HG02759 (cell line): ENCODE data around the gene PALLD.

Experiments
- ATAC-seq: cut with Tn5 transposase; IDR thresholded peaks from one replicate; pipeline ENCODE4 v1.9.1; 2021; ENCODE audit warnings: mild to moderate bottlenecking, moderate library complexity; ENCODE audit not compliant: unreplicated experiment

The PALLD gene

GRCh38 chr4:168811786-168812651, 315.2 kb downstream of the PALLD start:
- no peak for ATAC-seq

GRCh38 chr4:168812806-168813205, 316.0 kb downstream of the PALLD start:
- ATAC-seq, result no peak

GRCh38 chr4:168813890-168814289, 317.0 kb downstream of the PALLD start:
- ATAC-seq, result no peak

GRCh38 chr4:168815379-168816345, 318.8 kb downstream of the PALLD start:
- no peak for ATAC-seq

- ATAC-seq, result no peak
These were observed 320.5 kb downstream of the PALLD start for GRCh38 chr4:168817370-168817769.

GRCh38 chr4:168822481-168822880, 325.6 kb downstream of the PALLD start:
- ATAC-seq, result no peak

GRCh38 chr4:168825975-168826374, 329.1 kb downstream of the PALLD start:
- no peak for ATAC-seq

GRCh38 chr4:168826620-168827019, 329.8 kb downstream of the PALLD start:
- no peak for ATAC-seq

- no peak for ATAC-seq
These were observed 334.1 kb downstream of the PALLD start for GRCh38 chr4:168830777-168831512.

GRCh38 chr4:168831585-168831918, 334.7 kb downstream of the PALLD start:
- ATAC-seq, result peak; percentile 20

- ATAC-seq, result peak; percentile 94
These were observed 335.3 kb downstream of the PALLD start for GRCh38 chr4:168831919-168832762.

GRCh38 chr4:168832763-168833575, 336.1 kb downstream of the PALLD start:
- no peak for ATAC-seq

- ATAC-seq, result no peak
These were observed 337.0 kb downstream of the PALLD start for GRCh38 chr4:168833881-168834280.

- no peak for ATAC-seq
These were observed 339.1 kb downstream of the PALLD start for GRCh38 chr4:168835880-168836454.

GRCh38 chr4:168836490-168836889, 339.6 kb downstream of the PALLD start:
- ATAC-seq, result no peak

- no peak for ATAC-seq
These were observed 341.1 kb downstream of the PALLD start for GRCh38 chr4:168837922-168838321.

- ATAC-seq, result no peak
These were observed 343.0 kb downstream of the PALLD start for GRCh38 chr4:168839758-168840391.

GRCh38 chr4:168840392-168840763, 343.5 kb downstream of the PALLD start:
- no peak for ATAC-seq
